Muscle of back (tissue), 13 donors: ENCODE results near the gene CTSW. TPM values are rescaled to one million over a fixed set of nuclear protein-coding genes. Genes with fewer than 3 reads are reported as not detected.
"Not testable (repeated sequence)": the region's sequence is repeated elsewhere in the genome, so short reads cannot be mapped to it uniquely, and the experiment has no call there.

Experiments
- DNase-seq, 3 donors: peaks; one replicate each; pipeline versions ENCODE4 v3.0.0 to v3.0.0-alpha.2; 2013
- long read RNA-seq, 9 donors: transcript quantifications; one replicate each; lab custom pipeline, GENCODE V29; 2026
- polyA plus RNA-seq, 10 donors: library from polyadenylated mRNA; unstranded; fragments of 120-200 nt; gene quantifications; one replicate each; pipeline ENCODE4 v1.2.1, GENCODE V29; 2013; ENCODE audit not compliant: insufficient read length in 10 of 10

The CTSW gene
- 1 to 10 TPM in 4 of 10 donors, under 1 TPM in 5, not detected in 1; 0.69 to 2.9 (median 0.98) TPM for polyA plus RNA-seq
- long read RNA-seq, donor 1 = 0 reads
- long read RNA-seq, donor 2, partial matches to known transcripts = 0 of 1 reads
- long read RNA-seq, donor 2, other reads (novel, unspliced or antisense) = 0 of 1 reads
- long read RNA-seq, donor 3 = 0 reads
- long read RNA-seq, donor 4 = 0 reads
- long read RNA-seq, donor 5 = 0 reads
- long read RNA-seq, donor 6, partial matches to known transcripts = 40 of 77 reads
- long read RNA-seq, donor 6, other reads (novel, unspliced or antisense) = 37 of 77 reads
- long read RNA-seq, donor 7, partial matches to known transcripts = 17 of 29 reads
- long read RNA-seq, donor 7, other reads (novel, unspliced or antisense) = 12 of 29 reads
- long read RNA-seq, donor 8 = 0 reads
- long read RNA-seq, donor 9 = 0 reads

- DNase-seq = no peak
Measured at GRCh38 chr11:65879617-65880016, at the start of gene CTSW. Gene CTSW (plus strand): TSS chr11:65879837. CDS start chr11:65879855, 18 bp downstream.

GRCh38 chr11:65832231-65832630 lies 47.4 kb upstream of the CTSW start:
- DNase-seq = not testable (repeated sequence)

GRCh38 chr11:65833297-65834030 lies 46.2 kb upstream of the CTSW start, which contains the start of gene SNX32:
Gene SNX32 (plus strand): TSS chr11:65833963. CDS start chr11:65834066, 103 bp downstream.
- peak; percentile 94 to 98 (median 95) for DNase-seq

- no peak for DNase-seq
Measured at GRCh38 chr11:65834202-65834601, 45.4 kb upstream of the CTSW start.

- no peak for DNase-seq
Measured at GRCh38 chr11:65842144-65842543, 37.5 kb upstream of the CTSW start.

- DNase-seq = no peak
Measured at GRCh38 chr11:65843811-65844210, 35.8 kb upstream of the CTSW start.

GRCh38 chr11:65844231-65844872 lies 35.3 kb upstream of the CTSW start:
- no peak for DNase-seq

- DNase-seq = no peak
Measured at GRCh38 chr11:65847746-65848145, 31.9 kb upstream of the CTSW start.

GRCh38 chr11:65848693-65849092 lies 30.9 kb upstream of the CTSW start:
- DNase-seq = peak in 1 of 3 donors; percentile 11

GRCh38 chr11:65849366-65849765 lies 30.3 kb upstream of the CTSW start:
- DNase-seq = no peak

GRCh38 chr11:65849771-65850216 lies 29.8 kb upstream of the CTSW start:
- DNase-seq = peak in 1 of 3 donors; percentile 5

- DNase-seq = peak in 1 of 3 donors; percentile 8
Measured at GRCh38 chr11:65850217-65851082, 29.2 kb upstream of the CTSW start.

- peak in 1 of 3 donors; percentile 14 for DNase-seq
Measured at GRCh38 chr11:65851083-65851579, 28.5 kb upstream of the CTSW start.

GRCh38 chr11:65851811-65852507 lies 27.7 kb upstream of the CTSW start:
- peak in 1 of 3 donors; percentile 4 for DNase-seq

GRCh38 chr11:65852508-65853245 lies 27.0 kb upstream of the CTSW start:
- DNase-seq = peak in 1 of 3 donors; percentile 3

- DNase-seq = no peak
Measured at GRCh38 chr11:65853246-65853979, 26.2 kb upstream of the CTSW start.

GRCh38 chr11:65854161-65854592 lies 25.5 kb upstream of the CTSW start:
- DNase-seq = no peak
